ENCODE measurements around the gene CPLX1.

- TF ChIP-seq TAF1 (IDR thresholded peaks at IDR 0.05; ENCODE audit: low read depth, low read length) (no peak), POLR2AphosphoS5 (IDR thresholded peaks at IDR 0.05; ENCODE audit: low read depth, low read length) (no peak), POLR2A (IDR thresholded peaks at IDR 0.05; ENCODE audit: low read depth, low read length) (no peak), POU2F2 (IDR thresholded peaks at IDR 0.05; ENCODE audit: low read depth, low read length) (no peak), SPI1 (IDR thresholded peaks at IDR 0.05; ENCODE audit: low read depth, low read length) (no peak)
Measured at GRCh38 chr4:830601-831482, 4.9 kb upstream of the CPLX1 start.

All from GM12891 (cell line).